Measurements from ENCODE around the gene TRIM29.

TRIM29 gene

DNA sequence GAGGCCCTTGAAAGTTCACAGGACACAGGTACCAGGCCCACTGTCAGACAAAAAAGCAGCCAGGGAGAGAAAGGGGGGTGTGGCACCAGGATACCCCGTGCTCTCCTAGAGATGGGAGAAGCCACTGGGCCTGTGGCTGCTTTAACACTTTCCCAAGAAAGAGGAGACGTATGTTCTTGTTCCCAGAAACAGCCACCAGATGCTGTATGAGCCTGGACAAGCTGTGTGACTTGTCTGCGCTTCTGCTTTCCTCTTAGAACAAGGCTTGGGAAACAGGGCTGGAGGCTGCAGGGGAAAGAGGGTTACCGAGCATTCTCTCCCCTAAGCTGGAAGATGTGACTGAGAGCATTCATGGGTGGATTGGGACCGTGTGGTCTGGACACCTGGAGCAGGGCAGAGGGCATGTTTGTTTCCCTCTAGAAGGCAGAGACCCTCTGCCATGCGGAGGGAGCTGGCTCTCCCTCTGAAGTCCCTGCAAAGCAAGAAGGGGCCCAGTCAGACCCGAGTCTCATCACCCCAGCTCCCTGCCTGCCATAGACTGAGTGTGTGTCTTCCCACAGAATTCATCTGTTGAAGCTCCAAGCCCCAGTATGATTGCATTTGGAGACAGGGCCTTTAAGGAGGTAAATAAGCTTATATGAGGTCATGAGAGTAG, 74.1 kb downstream of the TRIM29 start:
- no peak for DNase-seq (ENCODE audit: low read depth, low spot score)

GRCh38 chr11:120062561-120062930, 75.4 kb downstream of the TRIM29 start:
- DNase-seq (ENCODE audit: low read depth, low spot score): no peak

GRCh38 chr11:120061761-120062560, 76.0 kb downstream of the TRIM29 start:
- DNase-seq (ENCODE audit: low read depth, low spot score): no peak

Data from iPS DF 19.7 (cell line).